Left ventricle myocardium inferior (tissue), 1 donor: ENCODE data around the gene CYTL1. TPM values are rescaled to one million over a fixed set of nuclear protein-coding genes. Genes with fewer than 3 reads are reported as not detected.
"Not testable (repeated sequence)": the region's sequence is repeated elsewhere in the genome, so short reads cannot be mapped to it uniquely, and the experiment has no call there.

Experiments
- DNase-seq: peaks from one replicate; pipeline ENCODE4 v3.0.0-alpha.2; 2020
- H3K27ac ChIP-seq: fragments of 200-600 bp; replicated peaks from 2 replicates; pipeline ENCODE4 v1.8.0; 2021
- H3K27me3 ChIP-seq: fragments of 200-600 bp; 2 replicates; pipeline ENCODE4 v1.8.0; 2021; ENCODE audit warnings: low read depth
- H3K36me3 ChIP-seq: fragments of 200-600 bp; 2 replicates; pipeline ENCODE4 v1.8.0; 2021
- H3K4me1 ChIP-seq: fragments of 200-600 bp; 2 replicates; pipeline ENCODE4 v1.8.0; 2021
- H3K4me3 ChIP-seq: fragments of 200-600 bp; 2 replicates; pipeline ENCODE4 v1.8.0; 2021; ENCODE audit warnings: mild to moderate bottlenecking, moderate library complexity
- H3K9me3 ChIP-seq: fragments of 200-600 bp; replicated peaks from 2 replicates; pipeline ENCODE4 v1.8.0; 2021
- intact Hi-C: fragments of 100-400 bp; cut with micrococcal nuclease; formaldehyde crosslinking; loops from one replicate; pipeline ENCODE4 v1.11.0; 2022
- total RNA-seq: library from RNA; stranded (reverse); fragmentation: NEBNext Ultra II Directional; extraction: Animal tissue kit (Norgen Biotek cat#: 25700); gene quantifications from one replicate; pipeline ENCODE4 v1.2.1, GENCODE V29; 2021
- TF ChIP-seq, protein P1 (sequence below): fragments of 200-600 bp; IDR thresholded peaks from 2 replicates; pipeline ENCODE4 v1.8.0; 2021; ENCODE audit warnings: antibody characterized with exemption, mild to moderate bottlenecking, borderline replicate concordance
- donor health status: DM: no; HTN: yes; CAD: no; lungs with severe emphysema.

The CYTL1 gene
- total RNA-seq, 1 donor from 2014 or later: 0.47 TPM

DNA sequence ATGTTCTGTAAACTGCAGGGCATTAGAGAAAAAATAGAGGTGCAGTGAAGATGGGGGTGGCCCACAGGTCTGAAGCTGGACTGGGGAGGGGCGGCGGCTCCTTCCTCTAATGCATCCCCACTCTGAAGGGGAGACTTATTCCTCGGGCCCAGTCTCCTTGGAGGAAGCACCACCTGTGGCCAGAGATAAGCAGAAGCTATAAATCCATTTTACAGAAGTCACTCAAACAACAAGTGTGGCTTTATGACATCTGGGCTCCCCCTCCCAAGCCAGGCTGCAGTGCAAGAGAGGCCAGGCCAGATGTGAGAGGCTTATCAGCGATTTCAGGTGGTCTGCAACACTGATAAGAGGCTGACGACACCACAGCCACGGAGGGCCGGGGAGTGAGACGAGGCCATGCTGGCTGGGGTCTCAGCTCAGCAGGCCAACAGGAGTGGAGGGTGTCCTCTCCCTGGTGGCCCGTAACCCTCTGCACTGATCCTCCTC is 15.8 kb downstream of the CYTL1 start:
- intact Hi-C loops: no loop called here
- H3K27me3 ChIP-seq: peaks cover 76% of the 10 kb centered on the region
- no peak for DNase-seq
- no peaks in the 10 kb centered on the region for H3K36me3 ChIP-seq
- no peaks in the 10 kb centered on the region for H3K4me1 ChIP-seq
- TF ChIP-seq, protein P1, sequence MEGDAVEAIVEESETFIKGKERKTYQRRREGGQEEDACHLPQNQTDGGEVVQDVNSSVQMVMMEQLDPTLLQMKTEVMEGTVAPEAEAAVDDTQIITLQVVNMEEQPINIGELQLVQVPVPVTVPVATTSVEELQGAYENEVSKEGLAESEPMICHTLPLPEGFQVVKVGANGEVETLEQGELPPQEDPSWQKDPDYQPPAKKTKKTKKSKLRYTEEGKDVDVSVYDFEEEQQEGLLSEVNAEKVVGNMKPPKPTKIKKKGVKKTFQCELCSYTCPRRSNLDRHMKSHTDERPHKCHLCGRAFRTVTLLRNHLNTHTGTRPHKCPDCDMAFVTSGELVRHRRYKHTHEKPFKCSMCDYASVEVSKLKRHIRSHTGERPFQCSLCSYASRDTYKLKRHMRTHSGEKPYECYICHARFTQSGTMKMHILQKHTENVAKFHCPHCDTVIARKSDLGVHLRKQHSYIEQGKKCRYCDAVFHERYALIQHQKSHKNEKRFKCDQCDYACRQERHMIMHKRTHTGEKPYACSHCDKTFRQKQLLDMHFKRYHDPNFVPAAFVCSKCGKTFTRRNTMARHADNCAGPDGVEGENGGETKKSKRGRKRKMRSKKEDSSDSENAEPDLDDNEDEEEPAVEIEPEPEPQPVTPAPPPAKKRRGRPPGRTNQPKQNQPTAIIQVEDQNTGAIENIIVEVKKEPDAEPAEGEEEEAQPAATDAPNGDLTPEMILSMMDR: no peak
- no peaks in the 10 kb centered on the region for H3K9me3 ChIP-seq
- H3K4me3 ChIP-seq: no peak overlapping the region
- no peak overlapping the region for H3K27ac ChIP-seq

DNA sequence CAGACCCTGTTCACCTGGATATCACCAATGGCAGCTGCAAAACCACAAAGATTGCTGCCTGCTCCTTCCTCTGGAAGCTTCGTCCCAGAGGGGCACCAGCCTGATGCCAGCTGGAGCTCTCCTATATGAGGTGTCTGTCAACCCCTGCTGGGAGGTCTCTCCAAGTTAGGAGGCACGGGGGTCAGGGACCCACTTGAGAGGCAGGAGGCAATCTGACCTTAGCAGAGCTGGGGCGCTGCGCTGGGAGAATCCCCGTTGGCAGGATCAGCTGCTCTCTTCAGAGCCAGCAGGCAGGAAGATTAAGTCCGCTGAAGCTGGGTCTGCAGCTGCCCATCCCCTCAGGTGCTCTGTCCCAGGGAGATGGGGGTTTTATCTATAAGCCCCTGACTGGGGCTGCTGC is 17.6 kb downstream of the CYTL1 start:
- H3K9me3 ChIP-seq, intact Hi-C loops, H3K4me3 ChIP-seq, H3K4me1 ChIP-seq, H3K36me3 ChIP-seq, H3K27ac ChIP-seq, DNase-seq: not testable (repeated sequence)
- H3K27me3 ChIP-seq: peaks cover 67% of the 10 kb centered on the region

DNA sequence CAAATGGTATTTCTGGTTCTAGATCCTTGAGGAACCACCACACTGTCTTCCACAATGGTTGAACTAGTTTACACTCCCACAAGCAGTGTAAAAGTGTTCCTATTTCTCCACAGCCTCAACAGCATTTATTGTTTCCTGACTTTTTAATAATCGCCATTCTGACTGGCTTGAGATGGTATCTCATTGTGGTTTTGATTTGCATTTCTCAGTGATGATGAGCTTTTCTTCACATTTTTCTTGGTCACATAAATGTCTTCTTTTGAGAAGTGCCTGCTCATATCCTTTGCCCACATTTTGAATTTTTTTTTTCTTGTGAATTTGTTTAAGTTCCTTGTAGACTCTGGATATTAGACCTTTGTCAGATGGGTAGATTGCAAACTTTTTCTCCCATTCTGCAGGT is 22.3 kb downstream of the CYTL1 start:
- H3K4me3 ChIP-seq, H3K9me3 ChIP-seq, H3K4me1 ChIP-seq, DNase-seq, H3K27ac ChIP-seq, H3K36me3 ChIP-seq, intact Hi-C loops: not testable (repeated sequence)
- H3K27me3 ChIP-seq: peaks cover 52% of the 10 kb centered on the region

DNA sequence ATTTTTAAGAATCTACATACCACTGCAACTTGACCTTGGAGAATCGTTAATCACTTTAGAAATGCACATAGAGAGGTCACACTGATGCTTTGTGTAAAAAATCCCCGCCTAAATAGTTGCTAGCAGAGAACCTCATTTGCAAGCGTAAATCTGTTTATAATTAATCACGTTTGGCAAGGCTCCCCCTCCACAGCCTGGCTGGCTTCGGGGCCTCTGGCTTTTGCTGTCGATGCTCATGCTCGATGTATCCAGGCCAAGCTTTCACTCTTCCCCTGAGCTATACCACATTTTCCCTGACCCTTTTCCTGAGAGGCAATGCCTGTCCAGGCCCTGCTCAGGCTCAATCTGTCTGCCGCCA is 23.4 kb downstream of the CYTL1 start:
- Histone ChIP-seq H3K4me1 (peaks cover 8% of the 10 kb centered on the region), H3K4me3 (no peak overlapping the region), H3K9me3 (no peaks in the 10 kb centered on the region), H3K36me3 (no peaks in the 10 kb centered on the region), H3K27ac (no peak overlapping the region), H3K27me3 (peaks cover 44% of the 10 kb centered on the region)
- no peak for DNase-seq
- intact Hi-C loops: no loop called here
- TF ChIP-seq, protein P1: no peak

DNA sequence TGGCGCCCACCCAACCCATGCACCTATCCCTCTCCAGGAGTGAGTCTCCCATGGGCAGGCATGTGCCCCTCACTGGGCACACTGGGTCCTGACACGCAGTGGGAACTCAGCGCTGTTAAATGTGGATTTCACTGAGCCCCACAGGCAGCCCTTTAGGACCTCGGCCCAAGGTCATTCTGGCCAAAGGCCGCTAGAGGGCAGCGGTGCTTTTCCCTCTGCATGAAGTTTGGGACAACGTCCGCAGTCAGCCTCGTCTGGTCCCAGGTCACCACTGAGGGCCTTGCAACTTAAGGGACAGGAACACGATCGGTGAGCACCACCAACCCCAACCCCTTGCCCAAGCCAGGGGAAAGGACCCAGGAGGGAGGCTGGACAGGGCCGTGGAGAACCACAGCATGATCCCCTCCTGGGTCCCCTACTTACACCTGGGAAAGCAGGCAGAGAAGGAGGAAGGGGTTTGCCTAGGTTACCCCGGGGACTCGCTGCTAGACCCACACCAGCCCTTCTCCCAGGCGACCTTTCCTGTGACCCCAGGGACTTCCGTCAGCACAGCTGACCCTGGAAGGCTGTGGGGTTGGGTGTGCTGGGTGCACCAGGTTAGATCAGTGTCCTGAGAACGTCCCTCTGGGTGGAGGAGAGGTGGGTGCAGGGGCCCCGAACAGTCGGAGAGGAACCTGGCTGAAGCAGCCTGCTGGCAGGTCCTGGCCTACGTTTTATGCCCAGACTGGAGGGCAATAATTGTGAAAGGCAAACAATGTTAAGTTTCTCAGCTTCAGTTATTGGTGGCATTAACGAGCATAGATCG is 24.0 kb downstream of the CYTL1 start:
- Histone ChIP-seq H3K4me3 (no peak overlapping the region), H3K27ac (no peak overlapping the region), H3K36me3 (no peaks in the 10 kb centered on the region), H3K9me3 (no peaks in the 10 kb centered on the region), H3K27me3 (peaks cover 38% of the 10 kb centered on the region), H3K4me1 (peaks cover 9% of the 10 kb centered on the region)
- TF ChIP-seq, protein P1: peak; percentile 93
- DNase-seq: peak; percentile 67
- intact Hi-C loops: no loop called here

DNA sequence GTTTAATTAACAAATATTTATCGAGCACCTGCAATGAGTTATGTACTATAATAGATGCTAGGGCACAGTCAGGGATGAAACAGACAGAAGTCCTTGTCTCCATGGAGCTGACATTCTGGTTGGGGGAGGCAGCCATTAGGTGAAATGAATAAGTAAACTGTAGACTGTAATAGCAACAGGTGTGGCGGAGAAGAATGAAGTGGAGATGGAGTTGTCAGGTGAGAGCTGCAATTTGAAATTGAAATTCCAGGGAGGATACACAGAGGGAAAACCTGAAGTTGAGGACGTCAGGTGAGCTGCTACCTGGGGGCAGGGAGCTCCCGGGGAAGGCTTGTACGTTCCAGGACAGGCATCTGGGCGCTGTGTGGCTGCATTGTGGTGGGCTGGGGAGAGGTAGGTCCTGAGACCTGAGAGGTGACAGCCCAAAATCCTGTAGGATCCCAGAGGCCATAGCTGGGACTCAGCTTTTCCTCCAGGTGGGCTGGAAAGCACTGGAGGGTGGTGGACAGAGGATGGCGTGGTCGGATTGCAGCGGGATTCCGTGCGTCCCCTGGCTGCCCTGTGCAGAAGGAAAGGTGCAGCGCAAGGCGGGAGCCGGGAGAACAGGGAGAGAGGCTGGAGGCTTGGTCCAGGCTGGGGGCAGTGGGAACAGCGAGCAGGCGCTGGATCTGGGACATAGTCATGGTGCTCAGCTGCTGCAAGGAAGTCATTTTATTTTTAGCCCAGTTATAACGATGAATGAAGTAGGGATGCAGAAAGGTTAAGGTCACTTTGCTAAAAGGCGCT is 24.8 kb downstream of the CYTL1 start:
- TF ChIP-seq, protein P1: no peak
- H3K9me3 ChIP-seq: no peaks in the 10 kb centered on the region

More for the DNA sequence above, 24.8 kb downstream of the CYTL1 start:
- intact Hi-C loops: no loop called here
- H3K27me3 ChIP-seq: peaks cover 32% of the 10 kb centered on the region
- peaks cover 9% of the 10 kb centered on the region for H3K4me1 ChIP-seq
- H3K27ac ChIP-seq: no peak overlapping the region
- no peak for DNase-seq
- H3K36me3 ChIP-seq: no peaks in the 10 kb centered on the region
- H3K4me3 ChIP-seq: no peak overlapping the region
